A673 (cell line): ENCODE measurements around the gene RTN4.

Source experiments
- EZH2 ChIP-seq: fragments of 200-600 bp; sonication (generic); IDR thresholded peaks from 2 replicates; pipeline ENCODE4 v1.6.1; 2017; ENCODE audit warnings: borderline replicate concordance, low read depth, mild to moderate bottlenecking, mixed read lengths, antibody characterized with exemption, low read length; ENCODE audit not compliant: poor library complexity, severe bottlenecking
- TF ChIP-seq, protein P1 (sequence below): fragments of 300-800, 200-600 bp; sonication (generic); conservative IDR thresholded peaks from 2 replicates; pipeline ENCODE4 v1.5.1; 2017; ENCODE audit warnings: low read depth, mild to moderate bottlenecking, antibody characterized with exemption, low read length, moderate library complexity, mixed read lengths

DNA sequence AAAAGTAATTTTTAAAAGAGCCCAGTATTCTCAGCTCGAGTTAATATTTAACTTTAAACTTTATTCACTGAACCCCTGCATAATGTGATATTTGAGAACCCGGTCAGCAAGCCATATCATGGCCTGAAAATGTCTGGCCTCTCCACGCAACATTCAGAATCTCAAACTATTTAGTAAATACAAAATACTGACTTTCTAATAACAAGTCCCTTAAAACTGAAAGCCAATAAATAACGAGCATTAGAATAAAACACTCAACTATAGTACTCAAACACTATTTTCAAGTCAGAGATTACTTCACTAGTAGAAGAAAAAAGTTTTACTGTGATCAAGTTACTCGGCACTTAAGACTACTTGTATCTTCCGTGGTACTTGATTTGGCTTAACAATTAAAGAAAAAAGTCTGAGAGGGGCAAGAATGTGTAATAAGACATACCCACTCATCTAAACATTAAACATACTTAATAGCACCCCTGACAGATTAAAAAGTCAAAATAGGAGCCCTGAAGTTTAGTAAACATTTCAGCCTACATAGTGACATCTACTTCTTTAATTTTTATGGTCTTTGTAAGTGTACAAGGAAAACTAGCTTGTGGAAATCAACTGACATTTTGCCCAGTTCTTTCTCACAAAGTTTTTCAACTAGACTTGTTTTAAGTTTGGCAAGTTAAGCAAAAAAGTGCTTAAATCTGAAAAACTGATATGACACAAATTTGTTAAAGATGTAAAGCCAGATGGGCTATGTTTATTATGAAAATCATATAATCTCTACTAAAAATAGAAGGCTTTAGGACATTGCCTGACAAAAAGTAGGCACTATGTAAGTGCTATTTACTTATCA, 38.2 kb downstream of the RTN4 start:
- TF ChIP-seq, protein P1, sequence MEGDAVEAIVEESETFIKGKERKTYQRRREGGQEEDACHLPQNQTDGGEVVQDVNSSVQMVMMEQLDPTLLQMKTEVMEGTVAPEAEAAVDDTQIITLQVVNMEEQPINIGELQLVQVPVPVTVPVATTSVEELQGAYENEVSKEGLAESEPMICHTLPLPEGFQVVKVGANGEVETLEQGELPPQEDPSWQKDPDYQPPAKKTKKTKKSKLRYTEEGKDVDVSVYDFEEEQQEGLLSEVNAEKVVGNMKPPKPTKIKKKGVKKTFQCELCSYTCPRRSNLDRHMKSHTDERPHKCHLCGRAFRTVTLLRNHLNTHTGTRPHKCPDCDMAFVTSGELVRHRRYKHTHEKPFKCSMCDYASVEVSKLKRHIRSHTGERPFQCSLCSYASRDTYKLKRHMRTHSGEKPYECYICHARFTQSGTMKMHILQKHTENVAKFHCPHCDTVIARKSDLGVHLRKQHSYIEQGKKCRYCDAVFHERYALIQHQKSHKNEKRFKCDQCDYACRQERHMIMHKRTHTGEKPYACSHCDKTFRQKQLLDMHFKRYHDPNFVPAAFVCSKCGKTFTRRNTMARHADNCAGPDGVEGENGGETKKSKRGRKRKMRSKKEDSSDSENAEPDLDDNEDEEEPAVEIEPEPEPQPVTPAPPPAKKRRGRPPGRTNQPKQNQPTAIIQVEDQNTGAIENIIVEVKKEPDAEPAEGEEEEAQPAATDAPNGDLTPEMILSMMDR: no peak
- no peak for TF ChIP-seq EZH2
